IMR-90 (cell line): ENCODE measurements around the gene KCNK10. TPM values are rescaled to one million over a fixed set of nuclear protein-coding genes. Genes with fewer than 3 reads are reported as not detected.

Source experiments
- ATAC-seq: fragments of 200-7000 bp; cut with Tn5 transposase; 2 replicates; pipeline ENCODE4 v1.9.1; 2020; ENCODE audit warnings: low read depth, mild to moderate bottlenecking, moderate library complexity
- BruUV-seq: library from RNA; stranded (reverse); fragments of 400-500 nt; replicated peaks from 2 replicates; lab custom pipeline; 2021; lab: Mats Ljungman, UMichigan
- CTCF ChIA-PET: fragments of 300-600 bp; formaldehyde crosslinking; extraction: SDS; loops from one replicate; lab custom pipeline; 2021; ENCODE audit warnings: antibody characterized with exemption; lab: Yijun Ruan, JAX
- POLR2A ChIA-PET: fragments of 300-600 bp; sonication (Branson Sonifier 250); formaldehyde crosslinking; loops from one replicate; lab custom pipeline; 2022; ENCODE audit warnings: antibody characterized with exemption; ENCODE audit not compliant: unreplicated experiment; lab: Charles Lee
- DNase-seq: peaks from one replicate; pipeline ENCODE4 v3.0.0; 2013
- H2AFZ ChIP-seq: replicated peaks from 2 replicates; pipeline ENCODE3; 2013; ENCODE audit warnings: low read length, mild to moderate bottlenecking; ENCODE audit not compliant: poor library complexity
- H2AK5ac ChIP-seq: 2 replicates; pipeline ENCODE4 v1.6.1; 2013; ENCODE audit warnings: low read depth, low read length, inconsistent platforms
- H2AK9ac ChIP-seq: replicated peaks from 2 replicates; pipeline ENCODE3; 2013; ENCODE audit warnings: mild to moderate bottlenecking, low read depth, low read length, moderate library complexity; ENCODE audit not compliant: poor library complexity
- H2BK120ac ChIP-seq: 2 replicates; pipeline ENCODE4 v1.6.1; 2013; ENCODE audit warnings: low read depth, low read length, inconsistent platforms
- H2BK15ac ChIP-seq: 3 replicates; pipeline ENCODE4 v1.6.1; 2013; ENCODE audit warnings: low read depth, low read length, inconsistent platforms
- H2BK20ac ChIP-seq: 2 replicates; pipeline ENCODE4 v1.6.1; 2013; ENCODE audit warnings: low read depth, mild to moderate bottlenecking, inconsistent platforms, low read length, moderate library complexity
- H2BK5ac ChIP-seq: 2 replicates; pipeline ENCODE4 v1.6.1; 2013; ENCODE audit warnings: mild to moderate bottlenecking, low read depth, low read length, inconsistent platforms; ENCODE audit not compliant: poor library complexity, severe bottlenecking
- H3K14ac ChIP-seq: replicated peaks from 2 replicates; pipeline ENCODE4 v1.6.1; 2013; ENCODE audit warnings: low read depth, low read length, inconsistent platforms
- H3K18ac ChIP-seq: 2 replicates; pipeline ENCODE4 v1.6.1; 2013; ENCODE audit warnings: low read depth, low read length, control low read depth
- H3K23ac ChIP-seq: 2 replicates; pipeline ENCODE4 v1.6.1; 2013; ENCODE audit warnings: low read depth, low read length, inconsistent platforms
- H3K27ac ChIP-seq: 2 replicates; pipeline ENCODE4 v1.5.1; 2013; ENCODE audit warnings: mild to moderate bottlenecking, control low read depth, low read length; ENCODE audit not compliant: insufficient read depth
- H3K27me3 ChIP-seq: 2 replicates; pipeline ENCODE4 v1.6.1; 2013; ENCODE audit warnings: low read length; ENCODE audit not compliant: control insufficient read depth, insufficient read depth
- H3K36me3 ChIP-seq: 2 replicates; pipeline ENCODE4 v1.6.1; 2013; ENCODE audit warnings: low read length, mixed read lengths; ENCODE audit not compliant: control insufficient read depth, insufficient read depth
- H3K4ac ChIP-seq: 2 replicates; pipeline ENCODE4 v1.6.1; 2013; ENCODE audit warnings: low read depth, low read length, inconsistent platforms
- H3K4me1 ChIP-seq: 2 replicates; pipeline ENCODE4 v1.6.1; 2013; ENCODE audit warnings: low read length, mixed read lengths; ENCODE audit not compliant: control insufficient read depth, insufficient read depth
- H3K4me2 ChIP-seq: 2 replicates; pipeline ENCODE4 v1.6.1; 2013; ENCODE audit warnings: low read depth, mild to moderate bottlenecking, control low read depth, low read length, moderate library complexity
- H3K4me3 ChIP-seq: 2 replicates; pipeline ENCODE4 v1.5.1; 2013; ENCODE audit warnings: low read depth, mild to moderate bottlenecking, control low read depth, low read length, moderate library complexity; ENCODE audit not compliant: insufficient read depth
- H3K56ac ChIP-seq: 2 replicates; pipeline ENCODE4 v1.6.1; 2013; ENCODE audit warnings: low read length, inconsistent platforms; ENCODE audit not compliant: insufficient read depth; ENCODE audit errors: extremely low read depth
- H3K79me1 ChIP-seq, 2 experiments: 2 replicates each; pipeline ENCODE4 v1.6.1; 2013; ENCODE audit warnings: low read length in 2 of 2, inconsistent platforms in 1 of 2, low read depth in 1 of 2
- H3K9ac ChIP-seq: 2 replicates; pipeline ENCODE4 v1.6.1; 2013; ENCODE audit warnings: low read depth, low read length, control low read depth
- H3K9me1 ChIP-seq: 2 replicates; pipeline ENCODE4 v1.6.1; 2013; ENCODE audit warnings: low read length, inconsistent platforms; ENCODE audit not compliant: insufficient read depth
- H3K9me3 ChIP-seq: 2 replicates; pipeline ENCODE4 v1.6.1; 2013; ENCODE audit warnings: low read length; ENCODE audit not compliant: control insufficient read depth, insufficient read depth
- H4K20me1 ChIP-seq: 2 replicates; pipeline ENCODE4 v1.6.1; 2013; ENCODE audit warnings: low read length, inconsistent platforms; ENCODE audit not compliant: insufficient read depth
- H4K5ac ChIP-seq: 2 replicates; pipeline ENCODE4 v1.6.1; 2013; ENCODE audit warnings: mild to moderate bottlenecking, low read depth, low read length, control low read depth
- H4K8ac ChIP-seq, 2 experiments: 2 replicates each; pipeline ENCODE4 v1.6.1; 2013; ENCODE audit warnings: low read depth in 2 of 2, low read length in 2 of 2, control low read depth in 1 of 2, inconsistent platforms in 1 of 2
- H4K91ac ChIP-seq: 2 replicates; pipeline ENCODE4 v1.6.1; 2013; ENCODE audit warnings: low read depth, low read length, inconsistent platforms; ENCODE audit not compliant: insufficient read depth
- BHLHE40 ChIP-seq: fragments of 150-350 bp; IDR thresholded peaks from 2 replicates; pipeline ENCODE4 v1.6.1; 2016; ENCODE audit warnings: mild to moderate bottlenecking, low read depth, low read length
- CEBPB ChIP-seq: IDR thresholded peaks from 2 replicates; pipeline ENCODE4 v1.6.1; 2012; ENCODE audit warnings: low read depth, low read length, improper control_type of control experiment
- CHD1 ChIP-seq: IDR thresholded peaks from 2 replicates; pipeline ENCODE4 v1.6.1; 2012; ENCODE audit warnings: low read depth, low read length, improper control_type of control experiment
- CTCF ChIP-seq: conservative IDR thresholded peaks from 2 replicates; pipeline ENCODE4 v1.5.1; 2012; ENCODE audit warnings: mild to moderate bottlenecking, low read depth, low read length, improper control_type of control experiment
- ELK1 ChIP-seq: fragments of 150-350 bp; IDR thresholded peaks from 2 replicates; pipeline ENCODE4 v1.6.1; 2016; ENCODE audit warnings: low read depth, mild to moderate bottlenecking, low read length, moderate library complexity, borderline replicate concordance
- FOS ChIP-seq: fragments of 150-350 bp; IDR thresholded peaks from 2 replicates; pipeline ENCODE4 v1.6.1; 2016; ENCODE audit warnings: low read depth, low read length
- MAFK ChIP-seq: IDR thresholded peaks from 2 replicates; pipeline ENCODE4 v1.6.1; 2012; ENCODE audit warnings: low read depth, low read length, improper control_type of control experiment
- MAZ ChIP-seq: IDR thresholded peaks from 2 replicates; pipeline ENCODE4 v1.6.1; 2012; ENCODE audit warnings: low read depth, mild to moderate bottlenecking, low read length, improper control_type of control experiment, moderate library complexity, borderline replicate concordance
- MXI1 ChIP-seq: IDR thresholded peaks from 2 replicates; pipeline ENCODE4 v1.6.1; 2012; ENCODE audit warnings: low read depth, mild to moderate bottlenecking, low read length, moderate library complexity, borderline replicate concordance
- NFE2L2 ChIP-seq: fragments of 150-350 bp; IDR thresholded peaks from 2 replicates; pipeline ENCODE4 v1.6.1; 2016; ENCODE audit warnings: low read depth, mild to moderate bottlenecking, low read length
- POLR2A ChIP-seq: IDR thresholded peaks from 2 replicates; pipeline ENCODE4 v1.6.1; 2012; ENCODE audit warnings: mild to moderate bottlenecking, low read depth, low read length
- RAD21 ChIP-seq: IDR thresholded peaks from 2 replicates; pipeline ENCODE4 v1.6.1; 2012; ENCODE audit warnings: low read length, improper control_type of control experiment
- RCOR1 ChIP-seq: IDR thresholded peaks from 2 replicates; pipeline ENCODE4 v1.6.1; 2012; ENCODE audit warnings: mild to moderate bottlenecking, low read length, improper control_type of control experiment; ENCODE audit not compliant: insufficient replicate concordance
- RFX5 ChIP-seq: IDR thresholded peaks from 2 replicates; pipeline ENCODE4 v1.8.0; 2012; ENCODE audit warnings: low read depth, mild to moderate bottlenecking, low read length, moderate library complexity
- SMC3 ChIP-seq: fragments of 150-350 bp; IDR thresholded peaks from 2 replicates; pipeline ENCODE4 v1.6.1; 2016; ENCODE audit warnings: low read depth, mild to moderate bottlenecking, antibody characterized with exemption, low read length, moderate library complexity
- USF2 ChIP-seq: fragments of 150-350 bp; IDR thresholded peaks from 2 replicates; pipeline ENCODE4 v1.6.1; 2017; ENCODE audit warnings: mild to moderate bottlenecking, antibody characterized with exemption, low read length, low read depth
- WGBS, 2 experiments: methylation state at CpG; one replicate each; pipeline versions ENCODE4 v1.1.5 to v1.1.7; 2013; ENCODE audit warnings: missing lambda C conversion rate in 2 of 2; ENCODE audit not compliant: insufficient read length in 1 of 2; ENCODE audit errors: extremely low coverage in 2 of 2; 5-methylcytosine and 5-hydroxymethylcytosine counted together
- dilution Hi-C: fragments of 300-500 bp; cut with HindIII; formaldehyde crosslinking; loops from one replicate; pipeline ENCODE4 v1.14.3; 2018; ENCODE audit warnings: low sequenced_read_pairs; ENCODE audit not compliant: unreplicated experiment
- in situ Hi-C: fragments of 300-500 bp; cut with MboI; formaldehyde crosslinking; loops from 3 replicates; pipeline ENCODE4 v1.14.3; 2019; ENCODE audit warnings: low sequenced_read_pairs, inconsistent platforms, mixed read lengths
- intact Hi-C: fragments of 100-400 bp; cut with micrococcal nuclease; formaldehyde crosslinking; loops from 2 replicates; pipeline ENCODE4 v1.10.0; 2022
- polyA plus RNA-seq, 3 experiments: library from polyadenylated mRNA; depleted of rRNA; stranded (reverse); fragments of >200 nt; gene quantifications; 2 replicates each; pipeline ENCODE4 v1.2.3, GENCODE V29; 2012; ENCODE audit warnings: low replicate concordance in 1 of 3
- total RNA-seq: library from RNA; depleted of rRNA; stranded (reverse); fragments of >200 nt; gene quantifications from 2 replicates; pipeline ENCODE4 v1.2.3, GENCODE V29; 2012

KCNK10 gene
- total and polyA plus RNA-seq, 2 of the 4 experiments (the other 2 are of a cell fraction), result not detected

DNA sequence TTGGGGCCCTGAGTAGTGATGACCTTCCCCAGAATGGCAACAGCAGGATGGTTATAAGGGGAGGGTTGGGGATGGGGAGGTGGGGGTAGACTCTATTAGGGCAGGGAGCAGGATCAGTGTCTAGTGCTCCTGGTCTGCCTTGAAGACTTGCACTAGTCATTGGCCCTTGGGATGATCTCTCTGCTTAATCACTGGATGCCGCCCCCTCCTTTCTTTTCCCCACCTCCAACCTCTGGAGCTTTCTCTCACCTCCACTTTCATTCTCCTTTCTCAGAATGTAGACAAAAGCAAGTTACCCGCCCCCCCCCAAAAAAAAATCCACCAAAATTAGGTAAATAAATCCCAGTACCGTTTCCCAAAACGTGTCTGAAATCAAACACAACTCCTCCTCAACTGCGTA is 2.8 kb upstream of the KCNK10 start:
- in situ Hi-C loops, result no loop called here
- peaks cover 56% of the 10 kb centered on the region for H3K27me3 ChIP-seq

More for the DNA sequence above, 2.8 kb upstream of the KCNK10 start:
- Histone ChIP-seq H2BK20ac (no peak overlapping the region), H3K4me2 (no peak overlapping the region), H3K9ac (no peak overlapping the region), H3K79me1 (no peaks in the 10 kb centered on the region), H2AK5ac (no peak overlapping the region), H3K14ac (no peak overlapping the region), H4K8ac (no peak overlapping the region), H3K27ac (no peak overlapping the region), H3K56ac (no peak overlapping the region), H2BK5ac (no peak overlapping the region), H4K20me1 (no peaks in the 10 kb centered on the region), H3K4ac (no peak overlapping the region), H3K36me3 (no peaks in the 10 kb centered on the region), H2BK15ac (no peak overlapping the region), H2AFZ (no peak overlapping the region), H2AK9ac (no peak overlapping the region), H2BK120ac (no peak overlapping the region), H4K91ac (no peak overlapping the region), H4K5ac (no peak overlapping the region), H3K4me1 (peaks cover 3% of the 10 kb centered on the region; the same call in 1 of the 2 replicates), H3K9me1 (no peaks in the 10 kb centered on the region), H3K18ac (no peak overlapping the region), H3K4me3 (no peak overlapping the region), H3K9me3 (peaks cover 3% of the 10 kb centered on the region; the same call in 1 of the 2 replicates), H3K23ac (no peak overlapping the region)
- intact Hi-C loops (no loop called here), dilution Hi-C loops (no loop called here)
- DNase-seq (no peak), ATAC-seq (no peak)
- no TSS peak for BruUV-seq
- ChIA-PET POLR2A (no interaction called here), CTCF (no interaction called here)
- no peak for TF ChIP-seq POLR2A
- TF ChIP-seq USF2, result no peak
- TF ChIP-seq FOS, result no peak
- TF ChIP-seq MXI1, result no peak
- no peak for TF ChIP-seq CHD1
- TF ChIP-seq BHLHE40, result no peak
- no peak for TF ChIP-seq MAFK
- TF ChIP-seq SMC3, result no peak
- TF ChIP-seq RAD21, result no peak
- TF ChIP-seq CEBPB, result no peak
- no peak for TF ChIP-seq RFX5
- TF ChIP-seq CTCF, result no peak
- no peak for TF ChIP-seq RCOR1
- no peak for TF ChIP-seq ELK1
- TF ChIP-seq NFE2L2, result no peak
- no peak for TF ChIP-seq MAZ
- no CpG with 5 or more reads among the region's 5 CpGs for WGBS, 2 experiments
